ENCODE data around the gene FBXW2.

The FBXW2 gene

DNA sequence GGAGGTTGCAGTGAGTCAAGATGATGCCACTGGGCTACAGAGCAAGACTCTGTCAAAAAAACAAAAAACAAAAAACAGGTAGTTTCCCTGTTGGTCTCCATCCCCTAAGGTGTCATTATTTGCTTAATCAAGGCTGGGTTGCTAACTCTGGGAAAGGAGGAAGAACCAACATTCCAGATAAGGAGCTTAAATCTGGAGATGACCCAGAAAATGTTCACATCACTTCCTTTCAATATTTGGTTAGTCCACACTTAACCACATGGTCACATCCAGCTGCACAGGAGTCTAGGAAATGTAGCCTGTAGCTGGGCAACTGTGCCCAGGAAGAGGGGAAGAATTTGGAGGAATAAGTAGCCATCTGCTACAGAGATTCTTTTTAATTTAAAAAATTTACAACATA is 53.1 kb downstream of the FBXW2 start:
- Mint-ChIP-seq H3K4me3 (no peak overlapping the region), H3K36me3 (no peaks in the 10 kb centered on the region), H3K4me1 (no peaks in the 10 kb centered on the region), H3K9me3 (no peaks in the 10 kb centered on the region), H3K27me3 (no peaks in the 10 kb centered on the region), H3K27ac (no peak overlapping the region)

DNA sequence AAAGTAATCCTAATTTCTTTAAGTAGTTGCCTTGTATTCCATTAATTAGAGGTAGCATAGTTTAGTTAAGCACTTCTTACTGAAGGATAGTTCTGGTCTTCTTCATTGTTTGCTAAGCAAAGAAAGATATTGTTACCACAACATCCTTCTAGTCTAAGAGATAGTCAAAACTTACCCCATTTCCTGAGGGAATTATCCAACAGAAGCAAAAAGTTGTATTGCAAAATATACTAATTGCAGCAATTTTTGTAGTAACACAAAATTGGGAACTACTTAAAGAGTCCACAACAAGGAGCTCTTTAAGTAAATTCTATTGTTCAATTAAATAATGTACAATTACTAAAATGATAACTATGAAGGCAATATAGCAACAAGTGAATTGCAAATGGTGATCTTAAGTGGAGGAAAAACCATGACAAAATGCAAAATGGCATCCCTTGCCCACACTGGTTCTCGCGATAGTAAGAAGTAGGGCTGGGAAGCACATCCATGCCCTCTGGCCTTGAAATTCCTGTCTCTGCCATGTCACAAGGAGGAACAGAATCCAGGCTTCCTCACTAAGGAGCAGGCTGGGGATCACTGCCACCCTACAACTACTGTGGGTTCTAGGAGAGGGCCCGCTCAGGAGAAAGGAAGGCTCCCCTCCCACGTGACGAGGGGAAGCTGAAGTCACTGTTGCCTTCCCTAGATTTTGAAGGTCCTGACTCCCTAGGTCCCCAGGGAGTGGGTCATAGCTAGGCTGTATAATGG is 55.6 kb downstream of the FBXW2 start:
- Mint-ChIP-seq H3K36me3 (no peaks in the 10 kb centered on the region), H3K4me3 (no peak overlapping the region), H3K4me1 (no peaks in the 10 kb centered on the region), H3K9me3 (no peaks in the 10 kb centered on the region), H3K27ac (no peak overlapping the region), H3K27me3 (no peaks in the 10 kb centered on the region)

DNA sequence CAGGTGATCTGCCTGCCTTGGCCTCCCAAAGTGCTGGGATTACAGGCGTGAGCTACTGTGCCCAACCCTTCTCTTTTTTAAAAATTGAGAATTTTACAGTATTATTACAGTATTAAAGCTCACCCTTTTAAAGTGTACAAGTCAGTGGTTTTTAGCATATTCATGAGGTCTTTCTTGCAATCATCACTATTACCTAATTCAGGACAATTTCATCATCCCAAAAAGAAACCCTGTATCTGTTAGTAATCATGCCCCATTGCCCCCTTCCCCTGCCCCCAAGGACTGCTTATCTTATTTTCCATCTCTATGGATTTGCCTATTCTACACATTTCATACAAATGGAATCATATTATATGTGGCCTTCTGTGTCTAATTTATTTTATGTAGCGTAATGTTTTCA is 56.3 kb downstream of the FBXW2 start:
- H3K4me3 Mint-ChIP-seq = no peak overlapping the region
- H3K27me3 Mint-ChIP-seq = no peaks in the 10 kb centered on the region
- H3K36me3 Mint-ChIP-seq = no peaks in the 10 kb centered on the region
- no peaks in the 10 kb centered on the region for H3K4me1 Mint-ChIP-seq
- no peak overlapping the region for H3K27ac Mint-ChIP-seq
- no peaks in the 10 kb centered on the region for H3K9me3 Mint-ChIP-seq

DNA sequence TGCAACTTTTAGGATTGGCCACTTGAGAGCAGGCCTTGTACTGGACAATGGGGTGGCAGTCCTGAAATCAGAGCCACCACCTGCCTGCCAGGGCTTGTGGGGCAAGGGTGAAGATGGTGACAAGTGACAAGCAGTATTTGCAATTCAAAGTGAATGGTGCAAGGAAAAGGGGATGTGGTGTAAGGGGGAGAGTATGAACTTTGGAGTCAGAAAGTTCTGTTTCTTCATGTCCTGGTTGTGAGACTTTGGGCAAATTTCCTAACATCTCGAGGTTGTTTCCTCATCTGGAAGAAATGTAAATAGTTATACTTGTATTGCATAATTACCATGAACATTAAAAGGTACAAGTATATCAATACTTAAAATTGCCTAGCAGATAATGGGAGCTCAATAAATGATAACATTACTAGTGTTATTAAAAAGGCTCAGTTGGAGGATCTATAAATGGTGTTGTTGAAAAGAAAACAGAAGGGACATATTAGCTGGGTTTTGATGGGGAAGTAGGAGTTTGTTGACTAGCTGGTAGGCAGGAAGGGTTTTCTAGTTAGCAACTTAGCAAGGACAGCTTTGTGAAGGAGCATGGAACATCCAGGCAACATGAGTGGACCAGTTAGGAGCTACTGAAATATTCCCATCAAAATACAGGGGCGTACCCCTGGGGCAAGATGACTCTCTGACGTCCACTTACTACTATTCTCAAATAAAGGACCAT is 57.6 kb downstream of the FBXW2 start:
- Mint-ChIP-seq H3K4me3 (no peak overlapping the region), H3K9me3 (no peaks in the 10 kb centered on the region), H3K27me3 (no peaks in the 10 kb centered on the region), H3K4me1 (no peaks in the 10 kb centered on the region), H3K27ac (no peak overlapping the region), H3K36me3 (no peaks in the 10 kb centered on the region)

DNA sequence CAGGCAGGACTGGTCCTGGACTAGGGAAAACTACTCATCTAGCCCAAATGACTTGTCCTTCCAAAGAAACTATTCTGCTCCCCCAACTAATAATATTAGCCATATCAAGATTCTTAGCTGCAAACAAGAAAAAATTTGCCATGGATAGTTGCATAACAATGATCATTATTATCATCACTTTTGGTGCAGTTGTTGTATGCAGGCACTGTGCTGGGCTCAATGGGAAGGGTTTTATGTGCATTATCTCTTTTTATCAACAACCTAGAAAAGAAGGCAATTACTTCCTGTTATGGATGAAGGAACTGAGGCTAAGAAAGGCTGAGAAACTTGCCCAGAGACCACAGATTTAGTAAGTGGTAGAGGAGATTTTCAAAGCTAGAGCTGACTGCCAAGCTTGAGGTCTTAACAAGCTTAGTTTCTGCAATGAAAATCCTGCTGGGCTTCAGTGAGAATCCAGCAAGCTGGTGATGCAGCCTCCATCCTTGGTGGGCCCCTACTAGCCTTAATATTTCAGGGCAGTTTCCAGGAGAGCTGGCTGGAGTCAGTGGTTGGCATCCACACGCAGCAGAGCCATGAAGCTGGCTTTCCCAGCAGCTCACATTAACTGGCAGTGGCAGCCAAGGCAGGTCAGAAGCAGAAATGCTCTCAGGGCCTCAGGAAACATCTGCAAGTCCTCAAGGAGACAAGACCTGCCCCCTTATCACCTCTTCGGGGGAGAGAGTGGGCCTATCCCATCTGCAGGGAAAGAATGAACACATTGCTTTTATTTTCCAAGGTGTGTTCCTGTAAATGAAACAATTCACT is 58.4 kb downstream of the FBXW2 start:
- H3K9me3 Mint-ChIP-seq = no peaks in the 10 kb centered on the region
- H3K4me1 Mint-ChIP-seq = no peaks in the 10 kb centered on the region
- no peaks in the 10 kb centered on the region for H3K36me3 Mint-ChIP-seq
- no peaks in the 10 kb centered on the region for H3K27me3 Mint-ChIP-seq
- no peak overlapping the region for H3K27ac Mint-ChIP-seq
- H3K4me3 Mint-ChIP-seq = no peak overlapping the region

DNA sequence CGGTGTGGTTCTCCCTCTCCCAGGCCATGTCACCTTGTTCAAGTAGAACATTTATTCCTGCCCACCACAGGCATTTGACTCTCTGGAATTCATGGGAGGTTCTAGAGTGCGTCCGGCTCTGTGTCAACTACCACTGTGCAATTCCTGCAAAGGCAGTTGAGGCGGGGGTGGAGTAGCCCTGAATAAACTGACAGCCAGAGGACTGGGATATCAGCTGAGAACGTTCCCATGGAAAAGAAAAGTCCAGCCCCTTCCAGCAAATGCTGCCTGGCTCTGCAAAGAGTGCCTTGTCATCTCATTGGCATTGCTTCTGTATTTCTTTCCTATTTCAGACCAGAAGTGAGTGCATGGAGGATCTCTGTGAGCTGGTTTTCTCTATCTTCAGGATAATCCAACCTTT is 60.0 kb downstream of the FBXW2 start:
- Mint-ChIP-seq H3K27me3 (no peaks in the 10 kb centered on the region), H3K27ac (no peak overlapping the region), H3K4me1 (no peaks in the 10 kb centered on the region), H3K36me3 (no peaks in the 10 kb centered on the region), H3K9me3 (no peaks in the 10 kb centered on the region), H3K4me3 (no peak overlapping the region)

DNA sequence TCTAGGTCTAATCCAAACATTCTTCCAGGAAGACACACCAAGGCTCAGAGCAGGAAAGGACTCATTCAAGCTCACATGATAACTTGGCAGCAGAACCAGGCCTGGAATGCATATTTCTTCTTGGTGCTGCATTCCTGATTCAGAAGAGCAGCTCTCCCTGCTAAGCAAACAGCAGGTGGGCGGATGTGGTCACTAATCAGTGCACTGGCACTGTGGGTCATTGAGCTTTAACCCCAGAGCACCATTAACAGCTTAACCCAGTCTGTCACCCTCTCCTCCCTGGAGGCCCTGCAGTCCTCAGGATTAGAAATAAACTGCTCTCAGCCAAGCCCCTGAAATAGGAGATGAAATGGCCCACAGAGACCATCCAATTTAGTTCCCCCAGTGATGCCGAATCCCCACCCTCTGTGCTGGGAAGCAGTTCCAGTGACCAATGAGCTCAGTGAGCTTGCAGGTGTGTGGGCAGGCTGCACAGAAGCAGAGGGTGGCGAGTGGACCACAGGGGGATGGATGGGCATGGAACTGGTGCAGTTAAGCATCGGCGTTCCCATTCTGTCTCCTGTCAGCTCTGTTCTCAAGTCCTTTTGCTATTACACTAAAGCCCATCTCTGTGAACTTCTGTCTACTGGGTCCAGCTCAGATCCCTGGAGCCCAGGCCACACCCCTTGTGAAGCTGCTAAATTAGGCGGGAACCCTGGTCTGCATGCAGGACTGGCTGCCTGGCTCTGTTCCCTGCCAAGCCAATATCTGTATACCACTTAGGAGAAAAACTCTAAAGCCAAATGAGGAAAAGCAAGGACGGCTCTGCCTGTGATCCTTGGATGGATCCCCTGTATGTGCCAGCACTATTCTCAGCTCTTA is 62.3 kb downstream of the FBXW2 start:
- H3K36me3 Mint-ChIP-seq = no peaks in the 10 kb centered on the region
- H3K4me1 Mint-ChIP-seq = peaks cover 5% of the 10 kb centered on the region
- H3K27me3 Mint-ChIP-seq = no peaks in the 10 kb centered on the region
- H3K4me3 Mint-ChIP-seq = no peak overlapping the region
- H3K27ac Mint-ChIP-seq = no peak overlapping the region
- no peaks in the 10 kb centered on the region for H3K9me3 Mint-ChIP-seq

DNA sequence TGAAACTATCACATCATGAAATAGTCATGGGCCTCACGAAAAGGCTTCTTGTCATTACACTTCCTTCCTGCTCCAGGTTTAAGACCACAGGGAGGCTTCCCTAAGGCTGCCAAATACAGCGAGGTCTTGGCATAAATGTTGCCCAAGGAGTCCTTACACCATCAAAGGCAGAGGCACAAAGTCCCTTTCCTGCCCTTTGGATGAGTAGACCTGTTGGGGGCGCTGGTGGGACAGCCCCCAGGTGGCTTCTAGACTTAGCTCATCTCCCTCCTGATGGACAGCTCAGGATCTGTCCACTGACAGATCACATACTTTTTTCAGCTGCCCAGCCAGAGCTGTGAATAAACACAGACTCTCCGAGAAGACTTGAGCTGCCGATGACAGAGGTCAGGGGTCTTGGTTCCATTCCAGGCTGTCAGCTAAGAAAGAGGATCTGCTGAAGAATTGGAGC is 63.4 kb downstream of the FBXW2 start:
- H3K9me3 Mint-ChIP-seq = no peaks in the 10 kb centered on the region
- H3K36me3 Mint-ChIP-seq = no peaks in the 10 kb centered on the region
- no peak overlapping the region for H3K27ac Mint-ChIP-seq
- H3K4me3 Mint-ChIP-seq = no peak overlapping the region
- no peaks in the 10 kb centered on the region for H3K27me3 Mint-ChIP-seq
- peaks cover 5% of the 10 kb centered on the region for H3K4me1 Mint-ChIP-seq

DNA sequence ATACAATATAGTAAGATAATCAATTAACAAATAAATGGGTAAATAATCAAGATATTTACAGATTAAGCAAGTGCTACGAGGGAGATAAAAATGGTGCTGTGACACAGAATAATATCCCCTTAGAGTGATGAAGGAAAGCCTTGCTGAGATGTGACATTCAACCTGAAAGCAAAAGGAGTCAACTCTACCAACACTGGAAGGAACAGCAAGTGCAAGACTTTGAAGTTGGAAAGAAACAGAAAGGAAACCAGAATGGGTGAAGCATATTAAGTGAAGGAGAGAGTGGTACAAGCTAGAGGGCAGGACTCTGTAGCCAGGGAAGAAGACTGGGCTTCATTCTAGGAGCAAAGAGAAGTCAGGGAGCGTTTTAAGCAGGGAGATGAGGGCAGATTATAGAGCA is 66.7 kb downstream of the FBXW2 start:
- no peaks in the 10 kb centered on the region for H3K36me3 Mint-ChIP-seq
- no peaks in the 10 kb centered on the region for H3K9me3 Mint-ChIP-seq
- H3K27me3 Mint-ChIP-seq = no peaks in the 10 kb centered on the region
- peaks cover 5% of the 10 kb centered on the region for H3K4me1 Mint-ChIP-seq
- no peak overlapping the region for H3K4me3 Mint-ChIP-seq
- H3K27ac Mint-ChIP-seq = no peak overlapping the region

DNA sequence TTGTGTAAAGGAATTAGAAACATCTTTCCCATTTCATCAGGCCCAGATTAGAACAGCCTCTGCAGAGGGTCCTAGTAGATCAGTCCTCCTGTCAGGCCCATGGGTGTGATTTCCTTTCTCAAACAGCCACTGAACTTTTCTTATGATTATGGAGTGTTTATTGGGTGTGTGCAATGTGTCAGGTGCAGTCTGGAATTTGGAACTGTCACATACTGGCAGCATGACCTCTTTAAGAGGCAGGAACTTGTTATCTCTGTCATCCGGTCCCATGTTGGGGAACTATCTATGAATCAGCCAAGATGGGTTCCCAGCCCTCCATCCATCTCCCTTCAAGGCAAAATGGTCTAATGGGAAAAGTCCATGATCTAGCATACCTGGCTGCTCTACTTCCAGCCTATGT is 67.3 kb downstream of the FBXW2 start:
- H3K27me3 Mint-ChIP-seq = no peaks in the 10 kb centered on the region
- H3K4me1 Mint-ChIP-seq = peaks cover 5% of the 10 kb centered on the region
- no peak overlapping the region for H3K4me3 Mint-ChIP-seq
- no peak overlapping the region for H3K27ac Mint-ChIP-seq
- H3K9me3 Mint-ChIP-seq = no peaks in the 10 kb centered on the region
- no peaks in the 10 kb centered on the region for H3K36me3 Mint-ChIP-seq

DNA sequence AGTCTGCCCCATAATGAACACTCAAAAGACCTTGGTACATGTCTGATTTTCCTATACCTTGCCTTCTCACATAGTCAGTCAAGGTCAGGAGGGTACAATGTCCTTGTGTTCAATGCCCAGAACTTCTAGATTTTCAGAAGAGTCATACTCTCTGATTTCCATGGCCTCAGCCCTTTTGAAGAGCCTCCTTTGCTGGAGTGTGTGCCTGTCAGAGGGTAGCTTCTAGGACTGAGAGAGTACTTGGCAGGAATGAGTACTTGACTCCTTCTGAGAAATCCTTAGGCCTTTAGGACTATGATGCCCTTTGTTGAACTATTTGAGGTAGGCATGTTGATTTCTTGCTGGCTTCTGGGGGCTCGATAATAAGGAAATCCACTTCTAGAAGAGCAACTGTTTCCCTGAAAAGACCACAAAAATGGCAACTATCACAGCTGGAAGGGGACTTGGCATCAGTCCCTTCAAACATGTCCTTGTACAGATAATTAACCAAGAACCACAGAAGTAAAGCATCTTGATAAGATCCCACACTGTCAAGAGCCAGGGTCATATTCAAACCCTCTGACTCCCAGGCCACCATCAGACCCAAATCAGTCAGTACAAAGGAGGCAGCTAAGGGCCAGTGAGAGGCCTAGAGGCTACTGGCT is 68.3 kb downstream of the FBXW2 start:
- H3K4me3 Mint-ChIP-seq = no peak overlapping the region
- H3K27me3 Mint-ChIP-seq = no peaks in the 10 kb centered on the region
- no peaks in the 10 kb centered on the region for H3K36me3 Mint-ChIP-seq
- no peaks in the 10 kb centered on the region for H3K9me3 Mint-ChIP-seq
- H3K4me1 Mint-ChIP-seq = peaks cover 5% of the 10 kb centered on the region
- no peak overlapping the region for H3K27ac Mint-ChIP-seq

DNA sequence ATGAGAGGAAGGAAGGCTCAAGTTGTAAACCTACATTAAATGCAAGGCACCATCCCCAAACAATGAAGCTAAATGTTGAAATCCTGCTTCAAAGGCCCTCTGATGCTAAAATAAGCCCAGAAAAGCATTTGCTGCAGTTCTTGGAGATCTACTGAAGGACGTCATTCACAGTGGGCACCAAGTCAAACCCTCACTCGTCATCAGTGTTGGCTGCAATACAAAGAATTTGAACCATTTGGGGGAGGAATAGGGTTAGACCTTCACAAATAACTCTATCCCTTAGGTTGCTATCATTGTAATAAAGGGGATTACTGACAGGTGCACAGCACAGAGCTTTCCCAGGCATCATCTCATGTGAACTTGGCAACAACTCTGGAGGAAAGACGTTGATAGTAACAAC is 69.7 kb downstream of the FBXW2 start:
- H3K27ac Mint-ChIP-seq = no peak overlapping the region
- no peak overlapping the region for H3K4me3 Mint-ChIP-seq
- H3K4me1 Mint-ChIP-seq = peaks cover 5% of the 10 kb centered on the region
- H3K9me3 Mint-ChIP-seq = no peaks in the 10 kb centered on the region
- no peaks in the 10 kb centered on the region for H3K27me3 Mint-ChIP-seq
- H3K36me3 Mint-ChIP-seq = no peaks in the 10 kb centered on the region

DNA sequence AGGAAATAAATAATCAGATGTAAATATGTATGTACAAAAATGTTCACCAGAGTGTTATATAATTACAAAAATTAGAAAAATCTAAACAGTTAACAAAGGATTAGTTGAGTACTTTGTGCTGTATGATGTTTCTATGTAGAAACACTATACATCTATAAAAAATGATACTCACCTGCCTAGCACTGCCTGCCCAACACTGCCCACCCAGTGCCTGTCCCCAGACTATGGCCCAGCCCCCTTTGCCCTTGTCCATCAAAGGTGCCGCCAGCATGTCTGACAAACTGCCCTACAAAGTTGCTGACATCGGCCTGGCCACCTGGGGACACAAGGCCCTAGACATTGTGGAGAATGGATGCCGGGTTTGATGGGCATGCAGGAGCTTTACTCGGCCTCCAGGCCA is 72.8 kb downstream of the FBXW2 start:
- Mint-ChIP-seq H3K36me3 (no peaks in the 10 kb centered on the region), H3K27me3 (no peaks in the 10 kb centered on the region), H3K9me3 (no peaks in the 10 kb centered on the region), H3K4me1 (no peaks in the 10 kb centered on the region), H3K4me3 (no peak overlapping the region), H3K27ac (no peak overlapping the region)

DNA sequence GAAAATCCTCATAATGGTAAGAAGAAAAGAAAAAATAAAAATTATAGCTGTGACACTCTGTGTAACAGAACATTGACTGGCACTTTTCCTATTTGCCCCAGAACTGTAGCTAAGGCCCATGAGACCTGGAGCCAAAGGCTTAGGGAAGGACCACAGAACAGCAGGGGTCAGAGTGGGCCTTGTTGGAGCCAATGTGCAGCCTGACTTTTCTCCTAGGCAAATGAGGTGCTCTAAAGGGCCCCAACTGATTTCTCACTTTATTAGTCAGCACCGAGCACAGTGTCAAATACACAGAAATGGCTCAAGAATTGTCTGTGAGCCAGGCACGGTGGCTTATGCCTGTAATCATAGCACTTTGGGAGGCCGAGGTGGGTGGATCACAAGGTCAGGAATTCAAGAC is 74.9 kb downstream of the FBXW2 start:
- Mint-ChIP-seq H3K27ac (no peak overlapping the region), H3K36me3 (no peaks in the 10 kb centered on the region), H3K9me3 (no peaks in the 10 kb centered on the region), H3K4me3 (no peak overlapping the region), H3K4me1 (peaks cover 3% of the 10 kb centered on the region), H3K27me3 (no peaks in the 10 kb centered on the region)

DNA sequence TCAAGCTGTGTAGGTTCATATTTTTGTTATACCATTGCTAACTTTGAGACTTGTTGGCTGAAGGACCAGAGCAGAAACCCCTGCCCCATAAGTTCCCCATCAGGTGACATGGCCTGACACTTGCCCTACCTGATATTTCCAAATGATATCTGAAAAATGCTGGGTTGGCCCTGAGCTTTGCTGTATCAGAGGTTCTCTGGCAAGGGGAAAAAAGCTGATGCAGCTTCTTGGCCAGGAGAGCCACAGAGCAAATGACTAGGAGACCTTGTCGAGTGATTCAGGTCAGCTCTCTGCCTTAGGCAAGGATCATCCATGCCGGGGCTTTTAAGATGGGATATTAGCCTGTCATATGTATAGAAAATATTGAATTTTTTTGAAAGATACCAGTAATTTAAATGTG is 76.0 kb downstream of the FBXW2 start:
- Mint-ChIP-seq H3K4me3 (no peak overlapping the region), H3K36me3 (no peaks in the 10 kb centered on the region), H3K27me3 (no peaks in the 10 kb centered on the region), H3K4me1 (peaks cover 15% of the 10 kb centered on the region), H3K27ac (no peak overlapping the region), H3K9me3 (no peaks in the 10 kb centered on the region)

Measured in activated naive CD4-positive, alpha-beta T cell treated with anti-CD3 and anti-CD28 coated beads, Interleukin-2, amount 50 U/mL, for 24 hours (primary cell).